Effector CD4-positive, alpha-beta T cell (primary cell): ENCODE data around the gene HNRNPLL.
"Not testable (repeated sequence)": the region's sequence is repeated elsewhere in the genome, so short reads cannot be mapped to it uniquely, and the experiment has no call there.

Experiments
- DNase-seq: peaks from one replicate; pipeline ENCODE4 v3.0.0-alpha.2; 2020
- total RNA-seq: gene quantifications from one replicate; lab custom pipeline; 2026; lab: John Stamatoyannopoulos, UW

HNRNPLL gene
- total RNA-seq: 40.0 reads per million, percentile 63 among the genes with 10 or more reads in this experiment

DNA sequence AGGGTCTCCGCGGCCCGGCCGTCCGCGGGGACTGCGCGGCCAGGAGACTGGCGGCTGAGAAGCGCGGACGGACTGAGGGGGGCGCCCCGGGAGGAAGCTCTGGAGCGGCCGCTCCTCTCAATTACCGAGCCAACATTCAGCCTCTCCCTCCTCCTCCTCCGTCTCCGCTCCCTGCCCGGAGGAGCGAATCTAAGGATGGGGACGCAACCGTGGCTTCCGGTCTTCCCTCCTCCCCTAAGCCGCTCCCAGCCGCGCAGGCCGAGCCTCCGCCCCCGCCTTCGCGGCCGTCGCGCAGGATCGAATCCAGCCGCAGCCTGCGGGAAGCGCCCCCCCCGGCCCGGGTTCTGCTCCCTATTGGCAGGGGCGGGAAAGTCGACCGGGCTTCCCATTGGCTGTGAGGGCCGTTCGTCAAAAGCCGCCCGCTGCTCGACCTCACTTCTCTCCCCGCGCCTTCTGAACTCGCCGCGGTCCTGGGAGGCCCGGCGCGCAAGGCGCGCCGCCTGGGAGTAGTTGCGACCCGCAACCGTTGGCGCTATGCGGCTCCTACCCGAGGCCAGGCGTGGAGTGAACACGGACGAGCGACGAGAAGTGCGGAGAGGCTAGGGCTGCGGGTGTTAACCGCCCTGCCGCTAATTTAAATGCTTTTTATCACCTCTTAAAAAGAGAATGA lies at the start of gene HNRNPLL:
Gene HNRNPLL (minus strand): TSS at position 197 of the 670 bp plus-strand sequence. CDS start 302 bp downstream, outside the sequence.
- DNase-seq: peak; percentile 92

DNA sequence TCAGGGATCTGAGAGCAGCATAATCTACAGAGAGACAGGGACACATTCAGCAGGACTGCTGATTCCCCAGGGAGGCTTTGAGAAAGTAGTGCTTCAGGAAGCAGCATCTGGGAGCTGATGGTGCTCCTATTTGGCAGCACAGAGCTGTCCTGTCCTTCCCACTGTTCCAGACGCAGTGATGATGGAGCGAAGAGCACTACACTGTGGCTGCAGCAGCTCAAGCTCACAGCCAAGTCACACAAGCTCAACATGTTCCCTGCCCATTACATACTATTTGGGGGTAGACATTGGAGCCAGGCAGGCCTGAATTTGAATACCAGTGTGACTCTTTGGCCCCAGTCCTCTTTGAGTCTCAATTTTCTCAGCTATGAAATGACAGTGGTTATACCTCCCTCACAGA lies 48.0 kb upstream of the HNRNPLL start:
- no peak for DNase-seq

DNA sequence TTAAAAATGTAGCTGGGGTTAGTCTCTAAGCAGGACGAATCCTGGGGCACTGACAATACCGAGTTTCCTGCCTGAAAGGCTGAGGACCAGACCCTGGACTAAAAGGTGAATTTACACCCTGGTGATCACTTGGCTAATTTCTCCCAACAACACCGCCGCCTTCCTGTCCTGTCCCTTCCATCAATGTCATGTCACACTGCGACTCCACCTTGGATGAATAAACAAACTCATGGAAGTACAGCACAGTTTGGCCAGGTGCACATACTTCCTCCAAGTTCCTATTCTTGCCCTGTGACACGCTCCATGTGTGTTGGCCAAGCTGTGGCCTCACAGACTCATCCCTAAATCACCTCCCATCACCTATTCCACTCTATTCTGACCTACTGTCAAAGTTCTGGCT lies 47.3 kb upstream of the HNRNPLL start:
- no peak for DNase-seq

DNA sequence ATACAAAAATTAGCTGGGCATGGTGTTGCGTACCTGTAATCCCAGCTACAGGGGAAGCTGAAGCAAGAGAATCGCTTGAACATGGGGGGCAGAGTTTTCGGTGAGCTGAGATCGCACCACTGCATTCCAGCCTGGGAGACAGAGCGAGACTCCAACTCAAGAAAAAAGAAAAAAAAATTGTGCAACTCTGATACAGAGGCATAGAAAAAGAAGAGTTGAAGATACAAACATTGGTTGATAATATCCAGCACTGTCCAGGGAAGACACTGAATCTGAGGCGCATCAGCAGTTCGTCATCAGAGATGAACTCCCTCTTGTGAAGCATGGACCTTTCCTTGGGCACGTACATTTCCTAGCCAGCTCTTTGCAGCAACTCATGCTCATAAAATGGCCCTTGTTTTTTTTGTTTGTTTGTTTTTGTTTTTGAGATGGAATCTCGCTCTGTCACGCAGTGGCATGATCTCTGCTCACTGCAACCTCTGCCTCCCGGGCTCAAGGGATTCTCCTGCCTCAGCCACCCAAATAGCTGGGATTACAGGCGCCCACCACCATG lies 46.5 kb upstream of the HNRNPLL start:
- no peak for DNase-seq

DNA sequence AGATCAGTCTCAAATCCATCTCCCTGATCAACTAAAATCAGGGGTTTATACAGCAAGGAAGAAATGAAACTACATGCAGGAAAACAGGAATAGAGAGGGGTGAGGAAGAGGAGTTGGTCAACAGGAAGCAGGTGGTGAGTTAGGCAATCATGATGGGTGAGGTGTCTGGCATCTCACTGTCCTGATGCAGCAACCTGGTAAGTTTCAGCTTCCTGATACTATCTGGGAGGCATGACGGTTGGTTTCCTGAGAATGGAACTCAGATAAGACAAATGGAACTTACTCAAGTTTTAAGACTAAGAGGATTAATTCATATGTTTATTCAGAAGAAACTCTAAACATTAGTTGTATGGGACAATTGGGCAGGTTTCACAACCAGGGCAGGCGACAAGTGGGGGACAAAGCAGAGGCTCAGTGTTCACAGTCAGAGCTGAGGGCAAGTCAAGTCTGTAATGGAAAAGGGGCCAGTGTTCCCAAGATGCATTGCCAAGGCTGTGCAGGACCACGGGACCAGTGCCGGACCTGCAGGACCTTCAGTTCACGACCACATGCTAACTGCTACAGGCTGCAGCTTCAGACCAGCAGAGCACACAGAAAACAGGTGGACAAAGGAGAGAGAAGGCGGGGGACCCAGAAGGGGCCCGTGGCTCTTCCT lies 45.5 kb upstream of the HNRNPLL start:
- DNase-seq: no peak

DNA sequence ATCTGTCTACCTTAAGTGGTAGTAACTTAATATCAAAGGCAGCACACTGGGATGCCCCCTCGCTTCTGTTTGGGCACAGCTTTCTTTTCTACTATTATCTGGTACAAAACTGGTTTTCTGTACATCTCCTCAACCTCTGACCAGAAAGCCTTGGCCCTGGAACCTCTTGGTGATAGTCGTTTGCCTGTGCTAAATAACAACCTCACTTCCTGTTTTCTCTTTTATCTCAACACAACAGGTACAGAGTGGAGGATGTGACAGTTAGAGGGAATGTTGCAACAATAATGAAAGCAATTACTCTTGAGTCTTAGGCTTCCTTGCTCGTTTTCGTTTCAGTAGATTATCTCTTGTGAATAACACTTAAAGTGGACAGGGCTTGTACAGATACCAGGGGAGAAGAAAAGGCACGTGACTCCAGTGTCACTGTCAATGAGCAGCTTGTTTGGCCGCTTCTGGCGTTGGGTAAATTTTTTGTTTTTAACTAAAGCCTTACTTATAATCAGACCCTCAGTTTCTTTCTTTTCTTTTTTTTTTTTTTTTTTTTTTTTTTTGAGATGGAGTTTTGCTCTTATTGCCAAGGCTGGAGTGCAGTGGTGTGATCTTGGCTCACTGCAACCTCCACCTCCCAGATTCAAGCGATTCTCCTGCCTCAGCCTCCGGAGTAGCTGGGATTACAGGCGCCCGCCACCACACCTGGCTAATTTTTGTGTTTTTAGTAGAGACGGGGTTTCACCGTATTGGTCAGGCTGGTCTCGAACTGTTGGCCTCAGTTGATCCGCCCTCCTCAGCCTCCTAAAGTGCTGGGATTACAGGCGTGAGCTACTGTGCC lies 41.2 kb upstream of the HNRNPLL start:
- not testable (repeated sequence) for DNase-seq

DNA sequence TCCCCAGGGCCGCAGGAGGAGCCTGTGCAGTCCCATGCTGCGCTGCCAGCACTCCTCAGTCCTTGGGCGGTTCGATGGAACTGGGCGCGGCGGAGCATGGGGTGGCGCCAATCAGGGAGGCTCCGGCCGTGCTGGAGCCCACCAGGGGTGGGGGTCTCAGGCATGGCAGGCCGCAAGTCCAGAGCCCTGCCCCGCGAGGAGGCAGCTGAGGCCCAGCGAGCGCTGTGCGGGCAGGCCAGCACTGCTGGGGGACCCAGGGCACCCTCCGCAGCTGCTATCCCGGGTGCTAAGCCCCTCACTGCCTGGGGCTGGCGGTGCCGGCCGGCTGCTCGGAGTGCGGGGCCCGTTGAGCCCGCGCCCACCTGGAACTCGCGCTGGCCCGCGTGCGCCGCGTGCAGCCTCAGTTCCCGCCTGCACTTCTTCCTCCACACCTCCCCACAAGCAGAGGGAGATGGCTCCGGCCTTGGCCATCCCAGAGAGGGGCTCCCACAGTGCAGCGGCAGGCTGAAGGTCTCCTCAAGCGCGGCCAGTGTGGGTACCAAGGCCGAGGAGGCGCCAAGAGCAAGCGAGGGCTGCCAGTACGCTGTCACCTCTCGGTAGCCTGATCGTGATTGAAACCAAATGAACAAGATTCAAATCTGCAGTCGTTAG lies 40.4 kb upstream of the HNRNPLL start:
- DNase-seq: no peak

DNA sequence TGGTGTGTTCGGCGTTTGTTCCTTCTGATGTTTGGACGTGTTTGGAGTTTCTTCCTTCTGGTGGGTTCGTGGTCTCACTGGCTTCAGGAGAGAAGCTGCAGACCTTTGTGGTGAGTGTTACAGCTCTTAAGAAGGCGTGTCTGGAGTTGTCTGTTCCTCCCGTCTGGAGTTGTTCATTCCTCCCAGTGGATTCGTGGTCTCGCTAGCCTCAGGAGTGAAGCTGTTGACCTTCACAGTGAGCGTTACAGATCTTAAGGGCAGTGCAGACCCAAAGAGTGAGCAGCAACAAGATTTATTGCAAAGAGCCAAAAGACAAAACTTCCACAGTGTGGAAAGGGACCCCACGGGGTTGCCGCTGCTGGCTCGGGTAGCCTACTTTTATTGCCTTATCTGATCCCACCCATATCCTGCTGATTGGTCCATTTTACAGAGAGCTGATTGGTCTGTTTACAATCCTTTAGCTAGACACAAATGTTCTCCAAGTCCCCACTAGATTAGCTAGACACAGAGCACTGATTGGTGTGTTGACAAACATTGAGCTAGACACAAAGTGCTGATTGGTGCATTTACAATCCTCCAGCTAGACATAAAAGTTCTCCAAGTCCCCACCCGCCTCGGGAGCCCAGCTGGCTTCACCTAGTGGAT lies 39.8 kb upstream of the HNRNPLL start:
- DNase-seq: not testable (repeated sequence)

DNA sequence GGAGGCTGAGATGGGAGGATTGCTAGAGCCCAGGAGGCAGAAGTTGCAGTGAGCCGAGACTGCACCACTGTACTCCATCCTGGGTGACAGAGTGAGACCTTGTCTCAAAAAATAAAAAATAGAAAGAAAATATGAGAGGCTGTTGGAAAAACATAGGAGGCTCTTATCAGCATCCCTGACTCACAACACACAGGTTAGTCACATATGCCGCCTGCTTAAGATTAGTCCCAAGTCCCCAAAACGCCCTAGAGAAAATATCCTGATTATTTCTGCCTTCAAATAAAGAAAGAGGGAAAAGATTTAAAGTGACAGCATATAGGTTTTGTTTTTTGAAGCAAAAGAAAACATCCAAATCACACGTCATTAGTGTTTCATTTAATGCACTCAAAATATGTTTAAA lies 33.3 kb upstream of the HNRNPLL start:
- DNase-seq: no peak

DNA sequence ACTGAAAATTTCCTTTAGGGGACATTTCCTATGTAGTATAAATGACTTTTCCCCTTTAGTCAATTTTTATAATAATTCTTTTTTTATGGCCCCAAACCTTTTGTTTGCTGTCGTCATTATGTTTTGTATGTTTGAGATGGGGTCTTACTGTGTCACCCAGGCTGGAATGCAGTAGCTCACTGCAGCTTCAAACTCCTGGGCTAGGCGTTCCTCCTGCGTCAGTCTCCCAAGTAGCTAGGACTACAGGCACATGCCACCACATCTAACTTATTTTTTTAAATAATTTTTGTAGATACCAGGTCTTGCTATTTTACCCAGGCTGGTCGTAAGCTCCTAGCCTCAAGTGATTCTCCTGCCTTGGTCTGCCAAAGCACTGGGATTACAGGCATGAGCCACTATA lies 32.4 kb upstream of the HNRNPLL start:
- no peak for DNase-seq

DNA sequence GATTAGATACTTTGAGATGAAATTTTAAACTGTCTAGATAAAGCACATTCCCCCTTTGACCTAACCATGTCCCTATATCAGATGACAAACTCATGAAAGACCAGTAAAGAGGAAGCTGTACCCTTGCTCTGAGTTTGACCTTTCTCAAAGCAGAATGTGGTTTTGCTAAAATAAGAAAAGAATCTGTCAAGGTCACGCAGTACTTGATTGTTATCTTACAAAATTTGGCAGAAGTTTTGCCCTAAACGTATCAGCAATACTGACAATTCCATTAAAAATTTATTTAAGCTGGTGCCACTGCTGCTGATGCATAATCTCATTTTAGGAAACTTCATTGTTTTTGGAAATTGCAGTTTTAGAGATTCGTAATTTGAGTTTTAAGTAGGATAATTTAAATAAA lies 32.0 kb upstream of the HNRNPLL start:
- DNase-seq: no peak

DNA sequence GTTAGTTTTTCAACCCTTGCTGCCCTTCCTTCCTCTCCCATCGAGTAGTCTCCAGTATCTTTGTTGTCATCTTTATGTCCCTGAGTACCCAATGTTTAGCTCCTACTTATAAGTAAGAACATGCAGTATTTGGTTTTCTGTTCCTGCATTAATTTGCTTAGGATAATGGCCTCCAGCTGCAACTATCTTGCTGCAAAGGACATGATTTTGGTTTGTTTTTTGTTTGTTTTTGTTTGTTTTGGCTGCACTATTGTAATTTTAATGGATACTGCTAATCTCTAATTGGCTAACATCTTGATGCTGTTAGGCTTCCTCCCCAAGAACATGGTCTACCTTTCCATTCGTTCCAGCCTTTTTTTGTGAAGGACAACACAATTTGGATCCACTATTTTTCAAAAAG lies 31.2 kb upstream of the HNRNPLL start:
- DNase-seq: no peak

DNA sequence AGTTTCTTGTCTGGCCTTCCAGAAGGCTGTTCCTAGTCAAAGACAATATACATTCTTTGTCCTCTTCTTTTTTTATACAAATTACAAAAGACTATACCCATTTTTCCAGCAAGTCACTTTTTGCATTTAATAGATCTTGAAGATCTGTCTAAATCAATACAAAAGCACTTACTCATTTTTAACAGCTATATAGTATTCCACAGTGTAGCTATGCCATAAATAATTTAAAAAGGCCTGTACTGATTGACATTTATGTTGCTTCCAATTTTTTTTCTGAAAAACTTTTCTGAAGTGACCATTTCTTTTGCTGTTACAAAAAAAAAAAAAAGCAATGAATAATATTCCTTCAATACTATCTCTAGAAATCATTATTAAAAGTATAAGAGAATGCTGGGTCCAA lies 30.3 kb upstream of the HNRNPLL start:
- DNase-seq: no peak

DNA sequence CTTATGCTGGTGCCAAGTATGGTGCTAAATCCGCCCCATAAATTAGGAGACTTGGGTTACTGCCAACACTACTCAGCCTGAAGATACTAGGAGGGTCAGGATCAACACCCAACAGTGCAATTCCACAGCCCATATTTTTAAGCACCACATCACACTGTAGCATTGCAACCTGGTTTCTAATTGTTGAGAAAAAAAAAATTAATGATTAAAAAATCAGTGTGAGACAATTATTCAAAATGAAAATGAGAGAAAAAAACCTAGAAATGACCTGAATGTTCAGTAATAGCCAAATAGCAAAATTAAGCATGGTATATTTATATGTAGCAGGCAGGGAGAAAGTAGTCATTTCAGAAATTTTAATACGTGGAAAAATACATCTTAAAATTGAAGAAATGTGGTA lies 29.2 kb upstream of the HNRNPLL start:
- DNase-seq: no peak

DNA sequence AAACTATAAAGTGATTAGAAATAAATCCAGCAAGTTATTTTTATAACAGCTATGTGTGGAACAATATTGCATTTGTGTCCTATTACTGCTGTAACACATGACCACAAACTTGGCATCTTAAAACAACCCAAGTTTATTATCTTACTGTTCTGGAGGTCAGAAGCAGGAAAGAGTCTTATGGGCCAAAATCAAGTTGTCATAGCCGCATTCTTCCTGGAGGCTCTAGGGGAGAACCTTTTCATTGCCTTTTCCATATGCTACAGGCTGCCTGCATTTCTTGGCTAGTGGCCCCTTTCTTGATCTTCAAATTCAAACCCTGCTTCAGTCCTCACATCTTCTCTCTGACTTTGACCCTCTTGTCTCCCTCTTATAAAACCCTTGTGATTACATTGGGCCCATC lies 27.0 kb upstream of the HNRNPLL start:
- DNase-seq: no peak

DNA sequence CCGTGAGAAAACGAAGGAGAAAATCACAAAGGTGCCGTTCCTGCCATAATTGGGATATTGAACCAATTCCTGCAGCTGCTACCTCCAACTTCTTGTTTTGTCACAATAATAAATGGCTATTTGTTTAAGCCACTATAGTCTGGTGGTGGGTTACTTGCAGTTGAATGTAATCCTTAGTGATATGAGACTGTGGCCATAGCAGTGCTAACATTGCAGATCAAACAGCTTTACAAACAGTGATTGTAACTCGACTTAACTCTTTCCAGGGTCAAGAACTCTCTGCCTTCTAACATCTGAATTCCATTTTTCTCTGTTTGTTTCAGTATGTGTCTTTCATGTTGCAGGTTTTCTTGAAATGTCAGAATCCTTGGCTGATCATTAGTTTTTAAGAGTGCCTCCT lies 24.7 kb upstream of the HNRNPLL start:
- no peak for DNase-seq

DNA sequence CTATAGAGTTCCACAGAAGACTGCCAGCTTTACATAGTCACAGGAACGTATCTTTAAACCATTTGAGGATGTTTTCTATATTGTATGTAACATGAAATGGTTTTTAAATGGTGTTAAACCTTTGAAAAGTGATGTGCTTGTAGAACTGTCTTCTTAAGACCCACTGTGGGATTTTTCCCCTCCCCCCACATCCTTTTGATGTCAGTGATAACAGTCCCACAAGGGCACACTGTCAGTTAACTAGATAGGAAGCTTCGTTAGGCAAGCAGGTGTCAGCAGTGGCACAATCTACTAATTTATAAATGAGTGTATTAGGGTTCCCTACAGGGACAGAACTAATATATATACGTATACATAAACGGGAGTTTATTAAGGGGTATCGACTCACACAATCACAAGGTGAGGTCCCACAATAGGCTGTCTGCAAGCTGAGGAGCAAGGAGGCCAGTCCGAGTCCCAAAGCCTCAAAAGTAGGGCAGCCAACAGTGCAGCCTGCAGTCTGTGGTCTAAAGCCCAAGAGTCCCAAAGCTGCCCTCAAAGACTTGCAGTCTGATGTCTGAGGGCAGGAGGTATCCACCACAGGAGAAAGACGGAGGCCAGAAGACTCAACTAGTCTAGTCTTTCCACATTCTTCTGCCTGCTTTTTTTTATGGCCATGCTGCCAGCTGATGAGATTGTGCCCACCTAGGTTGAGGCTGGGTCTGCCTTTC lies 23.8 kb upstream of the HNRNPLL start:
- no peak for DNase-seq

DNA sequence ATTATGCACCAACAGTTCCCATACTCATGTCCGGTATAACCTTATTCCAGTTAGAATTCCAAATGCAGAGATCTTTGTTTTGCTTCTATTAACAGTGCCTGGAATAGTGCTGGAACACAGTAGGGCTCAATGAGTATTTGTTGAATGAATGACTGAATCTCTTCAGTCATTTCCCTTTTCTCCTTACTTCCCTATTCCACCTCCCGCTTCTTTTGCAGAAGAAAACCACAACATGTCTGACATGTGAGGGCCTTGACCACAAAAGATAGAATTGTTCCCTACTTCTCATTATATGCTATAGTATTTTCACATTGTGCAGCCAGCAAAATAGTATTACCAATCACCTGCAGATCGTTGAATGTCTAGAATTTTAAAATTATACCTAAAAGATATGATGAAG lies 19.5 kb upstream of the HNRNPLL start:
- no peak for DNase-seq

DNA sequence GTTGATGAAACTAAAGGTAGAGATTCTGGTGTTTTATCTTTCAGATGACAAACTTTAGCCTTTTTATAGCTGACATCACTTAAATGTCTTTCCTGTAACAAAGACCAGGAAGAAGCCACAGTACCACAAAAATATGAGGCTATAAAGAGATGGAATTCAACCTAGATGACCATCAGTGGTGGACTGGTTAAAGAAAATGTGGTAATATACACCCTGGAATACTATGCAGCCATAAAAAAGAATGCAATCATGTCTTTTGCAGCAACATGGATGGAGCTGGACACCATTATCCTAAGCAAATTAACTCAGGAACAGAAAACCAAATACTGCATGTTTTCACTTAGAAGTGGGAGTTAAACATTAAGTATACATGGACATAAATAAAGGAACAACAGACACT lies 18.3 kb upstream of the HNRNPLL start:
- no peak for DNase-seq

DNA sequence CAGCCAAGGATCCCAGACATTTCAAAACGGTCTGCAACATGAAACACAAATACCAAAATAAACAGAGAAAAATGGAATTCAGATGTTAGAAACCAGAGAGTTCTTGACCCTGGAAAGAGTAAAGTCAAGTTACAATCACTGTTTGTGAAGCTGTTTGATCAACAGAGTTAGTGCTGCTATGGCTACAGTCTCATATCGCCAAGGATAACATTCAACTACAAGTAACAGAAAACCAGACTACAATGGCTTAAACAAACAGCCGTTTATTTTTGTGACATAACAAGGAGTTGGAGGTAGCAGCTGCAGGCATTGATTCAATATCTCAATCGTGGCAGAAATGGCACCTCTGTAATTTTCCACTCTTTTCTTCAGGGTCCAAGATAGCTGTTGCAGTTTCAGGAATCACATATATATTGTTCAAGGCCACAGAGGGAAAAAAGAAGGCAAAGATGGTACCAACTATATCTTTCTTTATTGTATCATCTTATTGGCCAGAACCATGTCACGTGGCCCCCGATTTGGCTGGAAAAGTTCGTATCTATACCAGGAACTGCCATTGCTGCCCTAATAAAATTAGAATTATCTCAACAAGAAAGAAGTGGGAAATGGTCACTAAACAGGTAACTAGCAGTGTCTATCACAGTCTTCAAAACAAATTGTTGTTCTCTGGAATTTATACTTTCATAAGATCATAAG lies 17.7 kb upstream of the HNRNPLL start:
- no peak for DNase-seq
